ENCODE results near the gene HNRNPUL1. TPM values are rescaled to one million over a fixed set of nuclear protein-coding genes. Genes with fewer than 3 reads are reported as not detected.

Gene HNRNPUL1
- total and polyA plus RNA-seq, 9 of the 15 experiments (the other 6 are each of a cell fraction or from before 2014, with no cell fraction given), result 7.3 to 211 (median 85.0) TPM

DNA sequence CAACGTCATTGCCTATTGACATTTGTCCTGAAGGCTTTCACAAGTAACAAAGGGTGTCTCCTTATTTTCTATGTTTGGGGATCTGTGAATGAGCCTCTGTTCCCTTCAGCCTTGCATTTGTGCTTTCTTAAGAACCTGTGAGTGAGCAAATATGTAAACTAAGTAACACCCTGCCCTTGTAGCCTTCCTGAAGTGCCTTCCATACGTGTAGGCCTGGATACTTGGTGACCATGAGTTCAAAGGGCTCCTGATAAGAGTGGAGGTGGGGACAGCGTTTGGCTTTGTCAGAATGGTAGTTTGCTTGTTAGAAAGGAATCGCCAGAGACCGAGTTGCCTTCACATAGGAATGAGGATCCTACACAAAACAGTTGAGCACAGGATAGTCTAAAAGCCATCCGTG, 31.3 kb downstream of the HNRNPUL1 start:
- ChIA-PET CTCF (ENCODE audit: low intra/inter-chr PET ratio) (no interaction called here), POLR2A (interaction anchor here (0.6 to 1.4 kb wide), 2 partner anchors 9 to 1062 kb away, joined by 3 to 4 read pairs; no protein-coding TSS in a partner anchor)
- in situ Hi-C loops (cut with MboI) (no loop called here), intact Hi-C loops (cut with micrococcal nuclease) (no loop called here)
- Histone ChIP-seq H3K4me1 (replicated peaks in 1 of 2; ENCODE audit: control insufficient read depth in 2 of 2, insufficient read depth in 2 of 2, low read length in 2 of 2) (no peaks in the 10 kb centered on the region), H3K27ac (ENCODE audit: extremely low read depth, low read depth, low read length) (no peak overlapping the region), H3K36me3 (ENCODE audit: control insufficient read depth, insufficient read depth, low read length) (peaks cover 99% of the 10 kb centered on the region), H3K9ac (ENCODE audit: insufficient read depth in 1 of 2, low read depth in 2 of 2, low read length in 2 of 2) (no peak overlapping the region; a peak in 1 of 4 replicates), H3K9me1 (ENCODE audit: control insufficient read depth, insufficient read depth, low read length) (no peaks in the 10 kb centered on the region), H3K9me3 (replicated peaks; ENCODE audit: control insufficient read depth, insufficient read depth, low read depth, low read length) (no peaks in the 10 kb centered on the region), H4K20me1 (replicated peaks; ENCODE audit: control insufficient read depth, insufficient read depth, low read length) (peaks cover 7% of the 10 kb centered on the region; the same call in 1 of the 2 replicates), H3K4me2 (ENCODE audit: insufficient read depth, low read length) (no peak overlapping the region), H3K27me3 (ENCODE audit: control insufficient read depth in 2 of 2, insufficient read depth in 2 of 2, low read length in 2 of 2) (no peaks in the 10 kb centered on the region), H3K4me3 (no peak overlapping the region), H3K79me2 (ENCODE audit: control insufficient read depth, insufficient read depth, low read length) (peaks cover 6% of the 10 kb centered on the region; the same call in 1 of the 3 replicates), H2AFZ (ENCODE audit: low read depth, low read length) (no peak overlapping the region)
- DNase-seq (ENCODE audit: extremely low read depth in 1 of 4, low spot score in 3 of 4), result no peak
- TF ChIP-seq, protein P1, sequence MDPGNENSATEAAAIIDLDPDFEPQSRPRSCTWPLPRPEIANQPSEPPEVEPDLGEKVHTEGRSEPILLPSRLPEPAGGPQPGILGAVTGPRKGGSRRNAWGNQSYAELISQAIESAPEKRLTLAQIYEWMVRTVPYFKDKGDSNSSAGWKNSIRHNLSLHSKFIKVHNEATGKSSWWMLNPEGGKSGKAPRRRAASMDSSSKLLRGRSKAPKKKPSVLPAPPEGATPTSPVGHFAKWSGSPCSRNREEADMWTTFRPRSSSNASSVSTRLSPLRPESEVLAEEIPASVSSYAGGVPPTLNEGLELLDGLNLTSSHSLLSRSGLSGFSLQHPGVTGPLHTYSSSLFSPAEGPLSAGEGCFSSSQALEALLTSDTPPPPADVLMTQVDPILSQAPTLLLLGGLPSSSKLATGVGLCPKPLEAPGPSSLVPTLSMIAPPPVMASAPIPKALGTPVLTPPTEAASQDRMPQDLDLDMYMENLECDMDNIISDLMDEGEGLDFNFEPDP (CRISPR knock-in tag; IDR thresholded peaks at IDR 0.05), result no peak
- TF ChIP-seq SUPT5H (IDR thresholded peaks at IDR 0.05), result 0 out of 2 replicates have a peak, but pooled peaks have one; percentile 13
- no peak for FAIRE-seq
- 72% methylated on average over 6 of the region's 6 CpGs for WGBS (ENCODE audit: insufficient coverage, low coverage, missing lambda C conversion rate)
- no TSS peak for BruUV-seq (replicated peaks)
- no peak for ATAC-seq

DNA sequence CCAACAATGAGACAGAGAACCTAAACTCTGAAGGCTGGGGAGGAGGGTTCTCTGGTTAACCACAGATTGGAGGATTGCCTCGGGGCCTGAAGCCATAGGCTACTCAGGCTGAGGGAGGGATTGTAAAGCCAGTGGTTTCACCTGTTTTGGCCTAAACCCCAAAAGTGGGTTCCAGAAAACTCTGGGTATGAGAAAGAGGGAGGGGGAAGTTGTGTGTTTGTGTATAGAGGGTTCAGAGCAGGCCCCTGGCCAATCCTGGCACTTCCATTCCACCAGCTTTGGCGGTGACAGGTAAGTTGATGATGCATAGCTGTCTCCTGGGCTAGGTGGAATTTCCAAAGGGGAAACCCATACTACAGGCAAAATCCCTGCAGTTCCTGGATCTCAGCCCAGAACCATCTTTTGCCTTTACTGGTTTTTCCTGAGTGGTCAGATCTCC, 32.3 kb downstream of the HNRNPUL1 start:
- POLR2A ChIA-PET, result interaction anchor here (0.6 kb wide), 1 partner anchor 238 kb away, joined by 3 read pairs; no protein-coding TSS in a partner anchor
- Histone ChIP-seq H3K4me3 (no peak overlapping the region), H3K27me3 (ENCODE audit: control insufficient read depth in 2 of 2, insufficient read depth in 2 of 2, low read length in 2 of 2) (no peaks in the 10 kb centered on the region), H3K4me2 (ENCODE audit: insufficient read depth, low read length) (no peak overlapping the region), H3K9ac (ENCODE audit: insufficient read depth in 1 of 2, low read depth in 2 of 2, low read length in 2 of 2) (no peak overlapping the region), H3K27ac (ENCODE audit: extremely low read depth, low read depth, low read length) (no peak overlapping the region), H3K9me1 (ENCODE audit: control insufficient read depth, insufficient read depth, low read length) (no peaks in the 10 kb centered on the region), H3K36me3 (ENCODE audit: control insufficient read depth, insufficient read depth, low read length) (peaks cover 100% of the 10 kb centered on the region), H4K20me1 (replicated peaks; ENCODE audit: control insufficient read depth, insufficient read depth, low read length) (peaks cover 7% of the 10 kb centered on the region; the same call in 1 of the 2 replicates), H2AFZ (ENCODE audit: low read depth, low read length) (no peak overlapping the region), H3K79me2 (ENCODE audit: control insufficient read depth, insufficient read depth, low read length) (peaks cover 6% of the 10 kb centered on the region; the same call in 1 of the 3 replicates), H3K9me3 (replicated peaks; ENCODE audit: control insufficient read depth, insufficient read depth, low read depth, low read length) (no peaks in the 10 kb centered on the region), H3K4me1 (replicated peaks in 1 of 2; ENCODE audit: control insufficient read depth in 2 of 2, insufficient read depth in 2 of 2, low read length in 2 of 2) (no peaks in the 10 kb centered on the region)
- ATAC-seq (no peak), DNase-seq (ENCODE audit: extremely low read depth in 1 of 4, low spot score in 3 of 4) (no peak), FAIRE-seq (no peak)
- no TSS peak for BruUV-seq (replicated peaks)
- WGBS (ENCODE audit: insufficient coverage, low coverage, missing lambda C conversion rate), result 95% methylated on average over 2 of the region's 2 CpGs
- in situ Hi-C loops (cut with MboI), result no loop called here
- CTCF ChIA-PET (ENCODE audit: low intra/inter-chr PET ratio), result no interaction called here
- intact Hi-C loops (cut with micrococcal nuclease), result no loop called here
- no peak for TF ChIP-seq TOE1 (IDR thresholded peaks at IDR 0.05; ENCODE audit: borderline replicate concordance)
- no peak for TF ChIP-seq TOE1 (CRISPR knock-in tag; IDR thresholded peaks at IDR 0.05; ENCODE audit: borderline replicate concordance, low read depth)
- no peak for TF ChIP-seq KAT7 (CRISPR knock-in tag; IDR thresholded peaks at IDR 0.05; ENCODE audit: borderline replicate concordance)
- TF ChIP-seq ZNF347 (CRISPR knock-in tag; IDR thresholded peaks at IDR 0.05; ENCODE audit: low read depth), result no peak
- TF ChIP-seq ASH1L (IDR thresholded peaks at IDR 0.05; ENCODE audit: borderline replicate concordance, low read depth, partially characterized antibody), result no peak
- no peak for TF ChIP-seq SIN3B (IDR thresholded peaks at IDR 0.05; ENCODE audit: low read depth)
- TF ChIP-seq NONO (IDR thresholded peaks at IDR 0.05; ENCODE audit: low read depth in 2 of 2, low read length in 1 of 2), result no peak
- TF ChIP-seq ARNT (IDR thresholded peaks at IDR 0.05), result no peak

Data from K562 (cell line).